PC-9 (cell line): ENCODE measurements around the gene TOR1B.

ENCODE experiments used
- EZH2 ChIP-seq: fragments of 200-600 bp; sonication (generic); IDR thresholded peaks from 2 replicates; pipeline ENCODE4 v1.8.0; 2017; ENCODE audit warnings: antibody characterized with exemption, low read depth
- TF ChIP-seq, protein P1 (sequence below): fragments of 200-600 bp; sonication (generic); conservative IDR thresholded peaks from 2 replicates; pipeline ENCODE4 v1.6.1; 2017; ENCODE audit warnings: mixed run types, antibody characterized with exemption, mild to moderate bottlenecking, moderate library complexity

GRCh38 chr9:129765764-129766317, 37.1 kb upstream of the TOR1B start:
- TF ChIP-seq, protein P1, sequence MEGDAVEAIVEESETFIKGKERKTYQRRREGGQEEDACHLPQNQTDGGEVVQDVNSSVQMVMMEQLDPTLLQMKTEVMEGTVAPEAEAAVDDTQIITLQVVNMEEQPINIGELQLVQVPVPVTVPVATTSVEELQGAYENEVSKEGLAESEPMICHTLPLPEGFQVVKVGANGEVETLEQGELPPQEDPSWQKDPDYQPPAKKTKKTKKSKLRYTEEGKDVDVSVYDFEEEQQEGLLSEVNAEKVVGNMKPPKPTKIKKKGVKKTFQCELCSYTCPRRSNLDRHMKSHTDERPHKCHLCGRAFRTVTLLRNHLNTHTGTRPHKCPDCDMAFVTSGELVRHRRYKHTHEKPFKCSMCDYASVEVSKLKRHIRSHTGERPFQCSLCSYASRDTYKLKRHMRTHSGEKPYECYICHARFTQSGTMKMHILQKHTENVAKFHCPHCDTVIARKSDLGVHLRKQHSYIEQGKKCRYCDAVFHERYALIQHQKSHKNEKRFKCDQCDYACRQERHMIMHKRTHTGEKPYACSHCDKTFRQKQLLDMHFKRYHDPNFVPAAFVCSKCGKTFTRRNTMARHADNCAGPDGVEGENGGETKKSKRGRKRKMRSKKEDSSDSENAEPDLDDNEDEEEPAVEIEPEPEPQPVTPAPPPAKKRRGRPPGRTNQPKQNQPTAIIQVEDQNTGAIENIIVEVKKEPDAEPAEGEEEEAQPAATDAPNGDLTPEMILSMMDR: no peak
- no peak for TF ChIP-seq EZH2
